Measurements from ENCODE around the gene TREML1.
"Not testable (repeated sequence)": the region's sequence is repeated elsewhere in the genome, so short reads cannot be mapped to it uniquely, and the experiment has no call there.

The TREML1 gene

DNA sequence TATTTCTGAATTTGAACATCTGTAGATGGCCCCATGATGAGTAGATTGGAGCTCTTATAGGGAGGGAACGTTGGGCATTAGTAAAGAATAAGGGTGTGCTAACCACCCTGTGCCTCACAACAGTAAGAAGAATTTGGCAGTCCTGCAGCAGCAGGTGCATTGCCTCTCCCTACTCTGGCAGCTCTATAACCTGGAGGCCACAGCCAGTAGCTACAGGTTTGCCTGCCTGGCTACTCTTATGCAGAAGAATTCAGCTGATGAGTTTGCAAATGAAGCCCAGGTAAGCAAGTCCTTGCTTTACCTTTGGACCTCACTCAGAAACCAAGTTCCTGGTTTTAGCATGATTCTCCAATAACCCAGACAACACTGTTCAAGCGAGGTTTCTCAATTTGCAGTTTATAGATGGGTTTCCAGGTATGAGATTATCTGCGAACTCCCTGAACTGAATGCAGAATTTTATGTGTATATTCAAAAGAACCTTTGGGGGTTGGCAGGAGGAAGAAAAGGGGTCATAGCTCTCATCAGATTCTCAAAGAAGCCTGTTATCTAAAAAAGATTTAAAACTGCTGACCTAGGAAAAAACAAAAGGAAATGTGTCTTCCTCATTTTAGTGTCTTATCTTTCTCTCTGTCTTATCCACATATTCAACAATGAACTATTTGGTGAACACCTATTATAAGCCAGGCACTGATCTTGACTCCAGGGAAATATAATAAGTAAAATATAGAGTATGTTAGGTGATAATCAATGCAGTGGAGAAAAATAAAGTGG lies 18.9 kb downstream of the TREML1 start:
- DNase-seq = no peak

DNA sequence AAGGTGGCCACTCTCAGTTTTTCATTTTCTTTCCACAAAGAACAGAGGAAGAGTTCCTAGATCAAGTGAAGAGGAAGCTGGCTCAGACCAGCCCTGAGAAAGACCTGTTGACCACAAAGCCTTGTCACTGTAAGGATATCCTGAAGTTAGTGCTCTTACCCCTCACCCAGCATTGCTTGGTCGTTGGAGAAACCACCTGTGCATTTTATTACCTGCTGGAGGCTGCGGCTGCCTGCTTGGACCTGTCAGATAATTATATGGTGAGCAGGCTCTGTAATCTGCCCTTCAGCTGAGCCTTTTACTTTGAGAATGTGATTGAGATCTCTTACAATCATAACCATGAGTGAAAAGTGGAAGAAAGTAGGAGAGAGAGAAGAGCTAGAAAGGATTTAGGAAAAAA lies 21.9 kb downstream of the TREML1 start:
- no peak for DNase-seq

DNA sequence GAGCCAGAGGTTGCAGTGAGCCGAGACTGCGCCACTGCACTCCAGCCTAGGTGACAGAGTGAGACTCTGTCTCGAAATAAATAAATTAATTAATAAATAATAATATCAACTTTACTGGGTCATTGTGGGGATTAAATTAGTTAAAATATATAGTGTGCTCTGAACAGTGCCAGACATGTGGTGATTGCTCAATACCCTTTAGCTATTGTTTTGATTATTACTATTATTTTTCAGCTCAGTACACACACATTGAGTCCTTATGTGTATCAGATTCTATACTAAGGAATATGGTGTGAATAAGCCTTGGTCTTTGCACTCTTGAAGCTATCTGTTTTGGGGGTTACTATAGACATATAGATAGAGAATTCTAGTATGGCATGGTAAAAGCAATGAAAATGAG lies 28.9 kb downstream of the TREML1 start:
- no peak for DNase-seq

DNA sequence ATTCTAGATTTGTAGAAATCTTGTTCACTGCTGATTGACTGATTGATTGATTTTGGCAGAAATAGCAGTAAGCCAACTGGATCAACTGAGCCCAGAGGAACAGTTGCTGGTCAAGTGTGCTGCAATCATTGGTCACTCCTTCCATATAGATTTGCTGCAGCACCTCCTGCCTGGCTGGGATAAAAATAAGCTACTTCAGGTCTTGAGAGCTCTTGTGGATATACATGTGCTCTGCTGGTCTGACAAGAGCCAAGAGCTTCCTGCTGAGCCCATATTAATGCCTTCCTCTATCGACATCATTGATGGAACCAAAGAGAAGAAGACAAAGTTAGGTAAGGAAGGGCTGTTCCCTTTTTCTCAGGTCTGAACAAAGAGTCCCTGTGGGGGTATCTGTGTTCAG lies 31.2 kb downstream of the TREML1 start:
- no peak for DNase-seq

DNA sequence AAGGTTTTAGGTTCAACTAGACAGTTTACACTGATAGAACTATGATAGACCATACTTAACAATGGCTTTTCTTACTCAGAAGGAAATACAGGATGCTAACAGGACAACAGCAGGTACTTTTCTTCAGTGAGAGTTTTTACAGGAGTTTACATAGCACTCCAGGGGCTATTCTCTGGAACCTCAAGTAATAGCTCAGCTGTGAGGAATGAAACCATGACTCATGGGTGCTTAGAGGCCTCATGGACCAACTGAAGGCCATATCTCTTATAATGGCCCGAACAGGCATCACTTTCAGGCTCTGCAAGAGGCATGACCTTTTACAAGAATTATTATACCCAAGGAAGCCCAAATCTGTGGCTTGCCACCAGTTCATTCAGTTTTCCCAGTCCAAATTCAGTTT lies 31.8 kb downstream of the TREML1 start:
- no peak for DNase-seq

DNA sequence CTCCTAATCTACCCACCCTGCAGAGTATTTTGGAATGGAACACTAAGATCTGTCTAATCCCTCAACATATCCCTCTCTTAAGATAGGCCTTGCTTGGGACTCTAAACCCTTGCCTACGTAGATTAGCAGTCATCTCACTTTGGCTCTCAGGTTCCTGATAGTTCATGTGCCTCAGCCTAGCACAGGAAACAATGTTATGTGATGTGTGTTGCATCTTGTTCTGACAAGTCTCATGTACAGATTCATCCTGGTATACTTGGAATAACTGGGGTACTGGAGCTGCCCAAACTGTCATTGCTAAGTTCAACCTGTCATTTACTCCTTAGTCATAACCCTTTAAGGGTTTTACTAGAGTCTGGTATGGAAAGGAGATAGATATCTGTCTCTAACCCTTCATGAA lies 34.1 kb downstream of the TREML1 start:
- DNase-seq = no peak

DNA sequence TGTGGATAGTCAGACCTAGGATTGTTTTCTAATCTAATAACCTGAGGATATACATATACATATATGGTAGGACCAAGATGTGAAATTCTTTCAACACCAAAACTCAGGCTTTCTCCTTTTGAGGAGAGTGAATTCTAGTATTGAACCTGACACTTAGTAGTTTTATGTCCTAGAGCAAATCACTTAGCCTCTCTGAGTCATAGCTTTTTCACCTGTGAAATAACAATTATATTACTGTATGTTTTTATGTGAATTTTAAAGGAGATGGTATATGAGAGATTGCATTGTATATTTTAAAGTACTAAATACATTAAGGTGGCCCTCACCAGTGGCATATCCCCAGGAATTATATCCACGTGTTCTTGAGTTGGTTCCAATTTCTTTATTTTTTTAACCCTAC lies 34.6 kb downstream of the TREML1 start:
- no peak for DNase-seq

DNA sequence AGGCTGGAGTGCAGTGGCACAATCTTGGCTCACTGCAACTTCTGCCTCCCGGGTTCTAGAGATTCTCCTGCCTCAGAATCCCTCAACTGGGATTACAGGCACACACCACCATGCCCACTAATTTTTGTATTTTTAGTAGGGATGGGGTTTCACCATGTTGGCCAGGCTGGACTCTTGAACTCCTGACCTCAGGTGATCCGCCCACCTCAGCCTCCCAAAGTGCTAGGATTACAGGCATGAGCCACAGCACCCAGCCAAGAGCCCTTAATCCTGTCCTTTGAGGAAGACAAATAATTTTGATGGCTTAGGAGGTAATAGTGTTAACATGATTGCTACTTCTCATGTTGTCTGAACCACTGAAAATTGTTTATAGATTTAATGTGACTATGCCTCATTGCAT lies 39.1 kb downstream of the TREML1 start:
- DNase-seq = not testable (repeated sequence)

DNA sequence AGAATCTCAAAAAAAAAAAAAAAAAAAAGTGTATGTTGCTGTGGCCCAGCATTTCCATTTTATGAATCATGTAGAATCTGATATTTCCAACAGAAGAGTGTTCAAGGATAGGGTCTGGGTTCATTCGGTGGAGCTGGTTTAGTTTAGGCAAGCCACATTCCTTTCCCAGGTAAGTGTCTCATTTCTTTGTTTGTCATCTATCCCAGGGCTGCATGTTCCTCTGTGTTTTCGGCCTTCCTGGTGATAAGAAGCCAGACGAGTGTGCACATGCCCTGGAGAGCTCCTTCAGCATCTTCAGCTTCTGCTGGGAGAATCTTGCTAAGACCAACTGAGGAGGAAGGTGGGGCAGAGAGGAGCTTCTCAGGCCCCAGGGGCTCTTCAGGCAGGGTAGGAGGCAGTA lies 43.1 kb downstream of the TREML1 start:
- DNase-seq = no peak

DNA sequence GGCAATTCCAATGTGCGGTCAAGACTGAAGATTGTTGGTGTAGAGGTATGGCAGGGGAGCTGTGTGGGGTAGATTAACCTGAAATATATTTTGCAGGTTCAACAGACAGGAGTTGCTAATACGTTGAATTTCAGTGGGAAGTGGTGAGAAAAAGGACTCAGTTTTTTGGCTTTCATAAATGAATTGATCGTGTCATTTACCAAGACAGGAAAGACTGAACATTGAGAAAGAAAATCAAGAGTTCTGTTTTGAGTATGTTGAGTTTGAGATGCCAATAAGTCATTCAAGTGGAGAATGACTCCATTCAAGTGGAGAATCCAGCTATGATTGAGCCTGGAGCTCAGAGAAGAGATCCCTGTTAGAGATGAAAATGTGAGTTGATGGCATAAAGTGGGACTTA lies 50.3 kb downstream of the TREML1 start:
- DNase-seq = no peak

DNA sequence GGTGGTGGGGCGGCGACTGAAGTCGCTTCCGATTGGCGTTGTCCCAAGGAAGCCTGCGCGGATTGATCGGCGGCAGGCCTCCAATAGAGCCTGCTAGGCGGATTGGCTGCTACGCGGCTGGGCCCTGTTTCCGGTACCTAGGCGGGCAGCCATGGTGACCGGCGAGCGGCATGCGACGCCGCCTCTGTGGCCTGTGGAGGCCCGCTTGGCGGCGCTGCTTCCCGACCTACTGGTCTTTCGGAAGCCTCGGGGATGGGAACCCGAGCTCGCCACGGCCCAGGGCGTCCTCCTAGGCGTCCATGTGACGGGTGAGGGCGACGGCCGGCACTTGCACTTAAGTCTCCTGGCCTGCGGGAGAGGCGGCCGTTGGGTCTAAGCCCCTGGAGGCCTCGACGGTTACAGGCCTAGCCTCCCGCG lies 53.3 kb downstream of the TREML1 start:
- DNase-seq = no peak
